Measurements from ENCODE around the gene SLC7A14.

- no peak for TF ChIP-seq CTCF (IDR thresholded peaks at IDR 0.05 in 2 of 3, conservative IDR thresholded peaks at IDR 0.05 in 1 of 3; ENCODE audit: control insufficient read depth in 2 of 3, extremely low read depth in 1 of 3, insufficient read depth in 1 of 3, low read depth in 3 of 3, low read length in 3 of 3)
- TF ChIP-seq CEBPZ (IDR thresholded peaks at IDR 0.05; ENCODE audit: low read depth, low read length), result no peak
- no peak for TF ChIP-seq ZNF592 (IDR thresholded peaks at IDR 0.05)
- TF ChIP-seq MXI1 (IDR thresholded peaks at IDR 0.05; ENCODE audit: low read depth, low read length), result no peak
- TF ChIP-seq HDAC6 (IDR thresholded peaks at IDR 0.05; ENCODE audit: unreplicated experiment), result no peak
- TF ChIP-seq JUNB (IDR thresholded peaks at IDR 0.05), result no peak
- no peak for TF ChIP-seq EGR1 (IDR thresholded peaks at IDR 0.05; ENCODE audit: borderline replicate concordance in 1 of 2, low read depth in 2 of 2, low read length in 2 of 2)
- TF ChIP-seq RELA (IDR thresholded peaks at IDR 0.05; ENCODE audit: borderline replicate concordance, partially characterized antibody), result no peak
- TF ChIP-seq USF2 (IDR thresholded peaks at IDR 0.05; ENCODE audit: borderline replicate concordance, low read depth, low read length), result no peak
Measured at GRCh38 chr3:170490828-170491560, 94.9 kb downstream of the SLC7A14 start.
